ENCODE measurements around the gene ERRFI1.

Gene ERRFI1

DNA sequence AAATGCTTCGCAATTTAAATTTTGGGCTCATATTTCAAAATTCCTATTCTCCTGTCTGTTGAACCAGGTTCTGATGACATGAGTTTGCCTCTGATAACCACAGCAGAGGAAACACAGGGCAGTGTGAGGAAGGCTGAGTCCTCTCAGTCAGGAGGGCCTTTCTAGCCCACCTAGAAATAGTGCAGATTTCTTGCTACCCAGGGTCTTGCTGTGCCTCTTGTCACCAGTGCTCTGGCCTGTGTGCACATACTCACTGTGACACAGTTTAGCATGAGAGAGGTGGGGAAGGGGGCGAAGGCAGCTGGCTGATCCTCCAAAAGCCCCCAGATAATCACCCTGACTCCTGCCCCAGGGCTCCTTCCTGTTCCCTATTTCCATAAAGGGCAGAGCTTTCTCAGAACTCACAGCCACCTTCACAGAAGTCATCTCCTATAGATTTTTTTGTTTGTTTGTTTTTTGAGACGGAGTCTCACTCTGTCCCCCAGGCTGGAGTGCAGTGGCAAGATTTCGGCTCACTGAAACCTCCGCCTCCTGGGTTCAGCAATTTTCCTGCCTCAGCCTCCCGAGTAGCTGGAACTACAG, 23.7 kb downstream of the ERRFI1 start:
- DNase-seq = no peak

DNA sequence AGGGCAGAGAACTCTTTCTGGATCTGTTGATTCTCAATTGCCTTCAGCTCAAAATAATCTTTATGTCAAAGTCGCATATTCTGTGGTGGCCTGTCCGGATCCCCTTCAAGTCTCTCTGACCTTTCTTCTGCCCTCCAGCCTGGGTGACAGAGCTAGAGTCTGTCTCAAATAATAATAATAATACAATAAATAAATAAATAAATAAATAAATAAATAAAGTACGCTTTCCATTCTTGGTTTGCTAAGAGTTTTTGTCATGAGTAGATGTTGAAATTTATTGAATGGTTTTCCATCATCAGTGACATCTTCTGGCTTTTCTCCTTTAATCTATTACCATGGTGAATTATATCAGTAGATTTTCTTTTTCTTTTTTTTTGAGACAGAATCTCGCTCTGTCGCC, 30.7 kb downstream of the ERRFI1 start:
- DNase-seq = no peak

DNA sequence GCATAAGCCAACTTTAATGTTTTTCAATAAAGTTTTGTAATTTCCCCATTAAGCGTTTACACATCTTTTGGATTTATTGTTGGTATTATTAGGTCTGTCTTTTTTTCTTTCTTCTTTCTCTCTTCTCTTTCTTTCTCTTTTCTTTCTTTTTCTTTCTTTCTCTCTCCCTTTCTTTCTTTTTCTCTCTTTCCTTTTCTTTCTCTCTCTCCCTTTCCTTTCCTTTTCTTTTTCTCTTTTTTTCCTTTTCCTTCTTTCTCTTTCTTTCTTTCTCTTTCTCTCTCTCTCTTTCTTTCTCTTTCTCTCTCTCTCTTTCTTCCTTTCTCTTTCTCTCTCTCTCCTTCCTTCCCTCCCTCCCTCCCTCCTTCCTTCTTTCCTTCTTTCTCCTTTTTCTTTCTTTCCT, 31.3 kb downstream of the ERRFI1 start:
- DNase-seq = no peak

DNA sequence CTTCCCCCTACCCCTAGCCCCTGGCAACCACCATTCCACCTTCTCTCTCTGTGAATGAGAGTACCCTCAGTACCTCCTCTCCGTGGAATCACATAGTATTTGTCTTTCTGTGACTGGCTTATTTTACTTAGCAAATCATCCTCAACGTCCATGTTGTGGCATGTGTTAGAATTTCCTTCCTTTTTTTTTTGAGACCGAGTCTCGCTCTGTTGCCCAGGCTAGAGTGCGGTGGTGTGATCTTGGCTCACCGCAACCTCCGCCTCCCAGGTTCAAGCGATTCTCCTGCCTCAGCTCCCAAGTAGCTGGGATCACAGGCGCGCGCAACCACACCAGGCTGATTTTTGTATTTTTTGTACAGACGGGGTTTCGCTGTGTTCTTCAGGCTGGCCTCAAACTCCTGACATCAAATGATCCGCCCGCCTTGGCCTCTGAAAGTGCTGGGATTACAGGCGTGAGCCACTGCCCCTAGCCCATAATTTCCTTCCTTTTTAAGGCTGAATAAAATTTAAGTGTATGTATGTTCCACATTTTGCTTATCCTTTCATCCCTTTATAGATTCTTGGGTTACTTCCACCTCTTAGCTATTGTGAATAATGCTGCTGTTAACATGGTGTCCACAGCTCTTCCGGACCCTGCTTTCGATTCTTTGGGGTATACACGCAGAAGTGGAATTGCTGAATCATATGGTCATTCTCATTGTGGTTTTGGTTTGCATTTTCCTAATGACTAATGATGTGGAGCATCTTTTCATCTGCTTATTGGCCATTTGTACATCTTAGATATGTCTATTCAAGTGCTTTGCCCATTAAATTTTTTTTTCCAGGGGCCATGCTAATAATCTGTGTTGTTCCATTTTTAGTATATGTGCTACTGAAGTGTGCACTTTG, 32.3 kb downstream of the ERRFI1 start:
- no peak for DNase-seq

DNA sequence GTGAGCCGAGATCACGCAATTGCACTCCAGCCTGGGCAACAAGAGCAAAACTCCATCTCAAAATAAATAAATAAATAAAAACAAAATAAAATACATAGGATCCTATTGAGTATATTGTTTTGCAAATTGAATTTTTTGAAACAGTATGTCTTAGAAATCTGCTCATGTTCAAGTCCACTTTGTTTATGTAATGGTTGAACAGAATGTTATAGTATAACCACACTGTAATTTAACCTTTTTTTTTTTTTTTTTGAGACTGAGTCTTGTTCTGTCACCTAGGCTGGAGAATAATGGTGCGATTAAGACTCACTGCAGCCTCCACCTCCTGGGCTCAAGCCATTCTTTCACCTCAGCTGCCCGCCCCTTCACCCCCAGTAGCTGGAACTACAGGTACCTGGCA, 33.2 kb downstream of the ERRFI1 start:
- no peak for DNase-seq

DNA sequence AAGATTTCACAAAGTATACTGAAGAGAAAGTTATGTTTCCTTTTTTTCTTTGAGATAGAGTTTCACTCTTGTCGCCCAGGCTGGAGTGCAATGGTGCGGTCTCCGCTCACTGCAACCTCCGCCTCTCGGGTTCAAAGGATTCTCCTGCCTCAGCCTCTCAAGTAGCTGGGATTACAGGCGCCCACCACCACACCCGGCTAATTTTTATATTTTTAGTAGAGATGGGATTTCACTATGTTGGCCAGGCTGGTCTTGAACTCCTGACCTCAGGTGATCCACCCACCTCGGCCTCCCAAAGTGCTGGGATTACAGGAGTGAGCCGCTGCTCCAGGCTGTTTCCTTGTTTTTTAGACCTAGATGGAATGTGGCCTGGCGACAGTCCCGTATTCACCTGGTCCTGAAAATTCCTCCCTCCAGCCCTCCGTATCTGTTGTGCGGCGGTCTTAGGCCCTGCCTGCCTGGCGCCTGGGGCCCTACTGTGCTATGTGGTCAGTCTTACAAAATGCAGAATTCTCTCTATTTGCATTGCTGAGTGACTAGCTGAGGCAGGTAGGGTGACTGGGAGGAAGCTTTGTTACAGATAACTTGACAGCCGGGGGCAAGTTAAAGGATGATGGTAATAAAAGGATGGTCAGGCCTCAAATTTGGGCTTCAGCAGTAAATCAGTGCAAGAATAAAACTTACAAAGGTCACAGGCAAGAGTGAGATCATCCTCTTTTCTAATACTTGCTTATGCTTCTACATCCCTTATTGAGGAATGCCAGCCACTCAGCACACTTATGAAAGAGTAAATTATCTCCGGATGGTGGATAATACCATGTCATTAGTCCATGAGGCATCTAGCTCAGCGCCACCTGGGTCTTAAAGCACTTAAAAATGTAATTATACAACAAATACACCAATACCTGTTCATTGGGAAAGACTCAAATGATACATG, 34.3 kb downstream of the ERRFI1 start:
- no peak for DNase-seq

DNA sequence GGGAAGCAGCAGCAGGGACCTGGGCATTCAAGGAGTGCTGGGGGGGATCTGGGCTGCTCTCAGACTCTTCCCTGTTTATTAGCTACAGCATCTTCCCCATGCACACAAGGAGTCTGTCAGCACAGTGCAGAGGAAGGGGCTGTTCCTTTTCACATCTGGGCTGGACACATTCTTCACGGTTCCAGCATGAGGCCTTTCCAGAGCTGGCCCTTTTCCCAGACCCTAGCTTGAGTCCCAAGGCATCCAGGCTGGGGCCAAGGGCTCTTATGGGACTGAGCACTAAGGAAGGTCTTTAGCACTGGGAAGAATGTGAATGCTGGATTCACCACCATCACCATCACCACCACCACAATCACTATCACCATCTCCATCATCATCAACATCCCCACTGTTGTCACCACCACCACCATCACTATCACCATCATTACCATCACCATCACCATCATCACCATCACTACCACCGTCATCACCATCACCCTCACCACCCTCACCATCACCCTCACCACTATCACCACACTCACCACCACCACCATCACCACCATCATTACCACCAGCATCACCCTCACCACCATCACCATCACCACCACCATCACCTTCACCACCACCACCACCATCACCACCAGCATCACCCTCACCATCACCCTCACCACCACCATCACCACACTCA, 36.2 kb downstream of the ERRFI1 start:
- DNase-seq = no peak

DNA sequence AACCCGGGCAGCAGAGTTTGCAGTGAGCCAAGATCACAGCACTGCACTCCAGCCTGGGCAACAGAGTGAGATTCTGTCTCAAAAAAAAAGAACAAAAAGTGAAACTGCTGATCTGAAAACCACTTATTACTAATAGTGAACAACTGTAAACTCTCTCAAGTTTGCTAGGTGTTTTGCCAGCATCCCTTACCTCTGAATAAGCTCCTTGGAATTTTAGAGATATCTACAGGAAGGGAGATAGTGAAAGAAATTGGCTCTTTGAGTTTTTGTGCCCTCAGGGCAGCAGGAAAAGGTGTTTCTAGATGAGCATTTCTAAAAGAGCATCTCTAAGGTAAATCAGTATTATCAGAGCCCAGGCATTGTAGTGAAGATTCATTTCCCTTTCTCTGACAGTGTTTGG, 37.5 kb downstream of the ERRFI1 start:
- DNase-seq = no peak

DNA sequence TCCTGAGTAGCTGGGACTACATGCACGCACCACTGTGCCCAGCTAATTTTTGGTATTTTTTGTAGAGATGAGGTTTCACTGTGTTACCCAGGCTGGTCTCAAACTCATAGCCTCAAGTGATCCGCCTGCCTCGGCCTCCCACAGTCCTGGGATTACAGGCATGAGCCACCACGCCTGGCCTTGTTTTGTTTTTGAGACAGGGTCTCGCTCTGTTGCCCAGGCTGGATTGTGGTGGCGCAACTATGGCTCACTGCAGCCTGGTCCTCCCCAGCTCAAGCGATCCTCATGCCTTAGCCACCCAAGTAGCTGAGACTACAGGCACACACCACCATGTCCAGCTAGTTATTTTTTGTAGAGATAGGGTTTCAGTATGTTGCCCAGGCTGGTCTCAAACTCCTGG, 38.6 kb downstream of the ERRFI1 start:
- DNase-seq = no peak

DNA sequence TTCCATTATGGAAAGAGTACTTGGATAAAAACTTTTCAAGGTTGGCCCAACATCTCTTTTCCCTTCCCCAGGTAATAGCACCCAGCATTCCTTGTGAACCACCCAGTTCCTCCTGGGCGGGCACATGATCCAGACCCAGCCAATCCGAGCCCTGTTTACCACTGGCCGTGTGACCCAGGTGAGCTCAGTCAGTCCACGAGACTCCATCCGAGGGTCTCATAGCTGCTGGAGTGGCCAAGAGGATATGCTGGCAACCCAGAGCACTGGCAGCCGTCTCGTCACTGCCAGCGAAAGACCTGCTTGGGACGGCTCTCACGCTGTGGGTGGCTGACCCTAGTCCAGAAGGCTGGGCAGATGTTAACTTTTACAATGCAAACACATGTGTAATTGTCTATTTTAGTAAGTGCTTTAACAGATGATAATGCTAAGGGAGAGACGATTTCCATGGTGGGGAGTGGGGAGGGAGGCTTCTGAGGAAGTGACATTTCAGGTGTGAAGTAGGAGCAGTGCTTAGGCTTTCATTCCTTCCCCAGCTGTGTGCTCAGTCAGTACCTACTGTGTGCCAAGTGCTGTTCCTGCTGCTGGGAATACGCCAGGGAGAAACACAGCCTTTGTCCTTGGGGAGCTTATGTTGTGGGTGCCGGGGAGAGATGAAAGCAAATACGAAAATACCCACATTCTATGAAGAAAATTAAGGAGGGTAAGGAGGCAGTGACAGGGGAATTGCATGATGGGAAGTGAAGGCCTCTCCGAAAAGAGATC, 40.1 kb downstream of the ERRFI1 start:
- no peak for DNase-seq

DNA sequence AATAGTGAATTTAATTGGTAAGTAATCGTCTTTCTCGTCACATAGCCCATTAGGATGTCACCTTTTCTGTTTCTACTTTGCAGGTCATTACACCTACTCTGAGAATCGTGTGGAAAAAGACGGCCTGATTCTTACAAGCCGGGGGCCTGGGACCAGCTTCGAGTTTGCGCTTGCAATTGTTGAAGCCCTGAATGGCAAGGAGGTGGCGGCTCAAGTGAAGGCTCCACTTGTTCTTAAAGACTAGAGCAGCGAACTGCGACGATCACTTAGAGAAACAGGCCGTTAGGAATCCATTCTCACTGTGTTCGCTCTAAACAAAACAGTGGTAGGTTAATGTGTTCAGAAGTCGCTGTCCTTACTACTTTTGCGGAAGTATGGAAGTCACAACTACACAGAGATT, 41.3 kb downstream of the ERRFI1 start:
- no peak for DNase-seq

DNA sequence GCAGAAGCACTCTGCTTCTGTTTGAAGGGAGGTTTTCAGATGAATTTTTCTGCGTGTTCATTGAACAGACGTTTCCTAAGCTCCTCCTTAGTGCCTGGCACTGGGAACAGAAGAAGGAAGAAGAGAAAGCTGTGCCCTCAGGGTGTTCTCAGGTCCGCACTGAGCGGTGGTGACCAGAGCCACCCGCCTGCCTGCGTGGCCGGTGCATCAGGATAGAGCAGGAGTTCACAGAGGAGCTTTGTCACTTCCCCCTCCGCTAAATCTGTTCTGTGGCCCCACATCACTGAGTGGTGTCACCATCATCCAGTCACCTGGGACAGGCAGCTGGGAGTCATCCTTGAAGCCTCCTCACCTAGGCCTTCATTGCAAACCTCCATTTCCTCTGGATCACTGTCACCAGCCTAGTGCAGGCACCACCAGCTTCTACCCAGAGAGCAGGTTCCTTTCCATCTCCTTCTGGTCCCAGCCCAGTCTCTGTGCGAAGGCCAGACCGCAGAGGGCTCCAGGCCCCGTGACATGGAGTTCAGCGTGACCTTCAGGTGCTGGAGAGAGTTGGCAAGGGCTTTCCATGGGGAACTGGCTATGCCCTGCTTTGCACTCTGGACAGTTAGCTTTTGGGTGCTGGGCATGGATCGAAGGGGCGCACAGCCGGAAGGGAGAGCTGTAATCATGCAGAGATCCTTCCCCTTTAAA, 42.9 kb downstream of the ERRFI1 start:
- DNase-seq = no peak

DNA sequence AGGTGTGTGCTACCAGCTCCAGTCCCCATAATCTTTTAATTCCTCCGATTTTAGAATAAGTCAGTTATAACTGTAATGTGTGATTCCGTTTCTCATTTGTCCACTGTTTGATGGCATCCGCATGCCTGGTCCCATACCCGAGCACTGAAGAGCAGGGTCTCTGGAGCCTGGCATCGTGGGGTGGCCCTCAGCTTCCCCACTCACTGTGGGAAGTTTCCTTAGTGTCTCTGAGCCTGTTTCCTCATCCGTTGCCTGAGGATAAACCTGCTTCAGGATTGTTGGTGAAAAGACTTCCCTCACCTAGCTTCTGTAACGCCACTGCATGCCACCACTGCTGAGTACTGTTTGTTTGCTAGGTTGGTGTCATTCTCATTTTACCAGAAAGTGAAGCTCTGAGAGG, 45.1 kb downstream of the ERRFI1 start:
- DNase-seq = no peak

DNA sequence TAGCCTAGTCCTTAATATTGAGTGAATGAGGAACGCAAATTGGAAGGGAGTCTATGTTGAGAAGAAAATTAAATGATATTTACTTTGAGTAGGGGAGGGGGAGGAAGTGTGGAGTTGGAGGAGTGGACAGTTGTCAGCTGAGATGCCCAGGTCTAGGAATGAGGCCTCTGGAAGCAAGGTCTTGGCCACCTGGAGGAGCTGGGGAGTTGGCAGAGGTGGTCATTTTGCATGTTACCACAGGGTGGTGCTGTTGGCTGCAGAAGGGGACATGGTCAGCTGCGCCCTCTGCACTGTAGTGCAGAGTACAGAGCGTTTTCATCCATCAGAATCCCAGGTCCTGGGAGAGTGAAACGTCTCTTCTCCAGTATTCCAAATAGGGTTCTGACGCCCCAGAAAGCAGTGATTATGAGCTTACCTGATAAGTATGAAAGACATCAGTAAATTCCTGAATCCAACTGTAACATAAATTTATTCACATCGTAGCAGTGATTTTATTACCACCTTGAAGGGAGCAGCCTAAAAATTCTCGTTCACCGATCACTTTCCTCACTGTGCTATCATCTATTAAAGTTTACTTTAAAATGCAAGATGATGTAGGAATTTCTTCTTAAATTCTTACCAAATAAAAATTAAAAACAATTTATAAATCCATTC, 50.8 kb downstream of the ERRFI1 start:
- no peak for DNase-seq

DNA sequence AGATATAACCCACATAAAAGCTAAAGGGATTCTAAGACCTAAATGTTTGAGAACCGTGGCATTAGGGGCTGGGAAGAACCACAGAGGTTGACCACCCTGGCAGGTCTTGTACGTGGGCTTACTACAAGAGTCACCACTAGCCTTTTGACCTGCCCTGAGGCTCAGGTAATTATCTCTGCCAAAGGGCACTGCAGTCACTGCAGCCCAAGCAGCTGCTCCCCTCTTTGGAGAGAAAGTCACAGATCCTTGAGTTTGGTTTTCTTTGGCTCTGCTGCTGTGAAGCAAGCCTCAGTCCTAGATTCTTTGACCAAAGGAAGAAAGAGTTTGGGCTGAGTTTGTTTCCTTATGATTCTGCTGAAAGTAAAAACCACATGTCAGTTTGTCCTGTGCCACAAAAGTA, 53.0 kb downstream of the ERRFI1 start:
- no peak for DNase-seq

DNA sequence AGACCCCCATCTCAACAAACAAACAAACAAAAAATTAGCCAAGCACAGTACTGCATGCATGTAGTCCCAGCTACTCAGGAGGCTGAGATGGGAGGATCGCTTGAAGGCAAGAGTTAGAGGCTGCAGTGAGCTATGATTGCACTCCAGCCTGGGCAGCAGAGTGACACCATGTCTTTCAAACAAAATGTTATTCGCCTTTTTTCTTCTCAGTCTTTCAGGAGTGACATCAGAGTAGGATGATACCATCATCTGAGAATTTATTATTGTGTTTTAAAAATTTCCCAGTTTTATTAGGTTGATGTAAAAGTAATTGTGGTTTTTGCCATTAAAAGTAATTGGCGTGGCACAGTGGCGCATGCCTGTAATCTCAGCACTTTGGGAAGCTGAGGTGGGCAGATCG, 53.8 kb downstream of the ERRFI1 start:
- DNase-seq = no peak

DNA sequence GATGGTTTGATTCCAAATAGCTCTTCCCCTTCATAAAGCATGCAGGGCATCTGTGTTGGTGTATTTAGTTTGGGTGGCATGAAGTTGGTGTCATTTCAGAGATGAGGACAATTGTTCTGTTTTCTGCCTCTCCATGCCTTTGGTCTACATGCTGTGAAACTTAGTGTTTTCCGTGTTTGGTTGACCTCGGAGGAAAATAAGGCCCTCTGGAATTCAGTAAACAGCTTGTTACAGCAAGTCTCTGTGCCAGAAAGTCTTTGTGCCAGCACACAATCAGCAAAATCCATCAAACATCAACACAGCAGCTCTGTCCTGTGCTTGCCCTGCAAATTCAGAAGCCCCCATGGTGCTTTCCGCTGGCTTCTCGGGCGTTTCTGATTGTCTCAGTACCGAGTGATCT, 55.1 kb downstream of the ERRFI1 start:
- DNase-seq = no peak

DNA sequence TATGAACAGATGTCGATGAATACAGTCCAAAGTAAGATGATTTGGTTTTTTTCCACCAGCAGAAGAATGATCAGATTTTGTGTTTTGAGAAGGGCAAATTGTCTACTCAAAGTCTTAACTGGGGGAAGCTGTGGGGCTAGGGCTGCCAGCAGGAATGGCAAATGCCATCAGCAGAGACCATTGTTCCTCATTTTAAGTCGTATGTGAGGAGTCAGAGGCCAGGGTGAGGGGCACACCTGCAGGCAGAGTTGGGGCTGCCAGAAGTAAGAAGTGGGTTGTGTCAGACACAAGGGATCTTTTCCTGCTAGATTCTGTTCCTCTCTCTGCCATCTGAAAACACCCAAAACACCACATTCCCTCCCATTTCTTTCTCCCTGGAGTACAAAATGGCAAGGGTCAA, 55.9 kb downstream of the ERRFI1 start:
- DNase-seq = no peak

DNA sequence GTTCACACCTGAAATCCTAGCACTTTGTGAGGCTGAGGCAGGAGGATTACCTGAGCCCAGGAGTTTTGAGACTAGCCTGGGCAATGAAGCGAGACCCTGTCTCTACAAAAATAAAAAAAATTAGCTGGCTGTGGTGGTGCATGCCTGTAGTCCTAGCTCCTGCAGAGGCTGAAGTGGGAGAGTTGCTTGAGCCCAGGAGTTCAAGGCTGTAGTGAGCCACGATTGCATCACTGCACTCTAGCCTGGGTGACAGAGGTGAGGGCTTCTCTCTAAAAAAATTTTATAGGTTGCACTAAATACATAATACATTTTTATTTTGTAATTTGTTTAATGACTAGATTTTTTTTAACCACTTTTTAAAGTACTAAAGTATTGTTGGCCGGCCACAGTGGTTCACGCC, 58.5 kb downstream of the ERRFI1 start:
- DNase-seq = no peak

DNA sequence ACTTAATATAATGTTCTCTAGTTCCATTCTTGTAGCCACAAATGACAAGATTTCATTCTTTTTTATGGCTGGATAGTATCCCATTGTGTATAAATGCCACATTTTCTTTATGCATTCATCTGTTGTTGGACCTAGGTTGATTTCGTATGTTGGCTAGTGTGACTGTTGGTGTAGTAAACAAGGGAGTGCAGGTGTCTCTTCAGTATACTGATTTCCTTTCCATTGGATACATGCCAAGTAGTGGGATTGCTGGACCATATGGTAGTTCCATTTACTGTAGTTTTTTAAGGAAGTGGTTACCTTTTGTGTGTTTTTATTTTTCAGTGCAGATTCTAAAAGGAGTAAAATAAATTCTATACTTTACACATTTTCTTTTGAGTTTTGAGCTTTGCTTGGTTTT, 58.9 kb downstream of the ERRFI1 start:
- DNase-seq = no peak

DNA sequence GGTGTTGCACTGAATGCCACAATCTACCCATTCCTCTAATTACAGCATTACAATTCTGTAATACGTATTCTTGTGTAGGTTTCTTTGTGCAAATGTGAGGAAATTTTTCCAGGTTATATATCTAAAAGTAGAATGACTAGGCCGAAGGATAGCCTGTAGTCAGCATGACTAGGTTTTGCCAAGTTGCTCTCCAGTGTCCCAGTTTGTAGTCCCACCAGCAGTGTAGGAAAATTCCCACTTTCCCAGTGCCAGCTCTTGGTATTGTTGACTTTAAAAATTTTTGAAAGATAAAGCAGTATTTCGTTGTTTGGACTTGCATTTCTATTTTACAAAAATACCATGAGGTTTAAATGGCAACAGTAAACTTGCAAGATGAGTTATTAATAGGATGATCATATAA, 61.6 kb downstream of the ERRFI1 start:
- no peak for DNase-seq

All from amniotic stem cell (primary cell).